HG03135 (cell line): Measurements from ENCODE around the gene TMEM131.
"Not testable (repeated sequence)": the region's sequence is repeated elsewhere in the genome, so short reads cannot be mapped to it uniquely, and the experiment has no call there.

ENCODE experiments used
- ATAC-seq: cut with Tn5 transposase; IDR thresholded peaks from one replicate; pipeline ENCODE4 v1.9.1; 2021; ENCODE audit warnings: mild to moderate bottlenecking, moderate library complexity; ENCODE audit not compliant: unreplicated experiment

The TMEM131 gene

GRCh38 chr2:97918818-97919217, 76.9 kb downstream of the TMEM131 start:
- no peak for ATAC-seq

- ATAC-seq = not testable (repeated sequence)
Observed at GRCh38 chr2:97917668-97918067, 78.1 kb downstream of the TMEM131 start.

DNA sequence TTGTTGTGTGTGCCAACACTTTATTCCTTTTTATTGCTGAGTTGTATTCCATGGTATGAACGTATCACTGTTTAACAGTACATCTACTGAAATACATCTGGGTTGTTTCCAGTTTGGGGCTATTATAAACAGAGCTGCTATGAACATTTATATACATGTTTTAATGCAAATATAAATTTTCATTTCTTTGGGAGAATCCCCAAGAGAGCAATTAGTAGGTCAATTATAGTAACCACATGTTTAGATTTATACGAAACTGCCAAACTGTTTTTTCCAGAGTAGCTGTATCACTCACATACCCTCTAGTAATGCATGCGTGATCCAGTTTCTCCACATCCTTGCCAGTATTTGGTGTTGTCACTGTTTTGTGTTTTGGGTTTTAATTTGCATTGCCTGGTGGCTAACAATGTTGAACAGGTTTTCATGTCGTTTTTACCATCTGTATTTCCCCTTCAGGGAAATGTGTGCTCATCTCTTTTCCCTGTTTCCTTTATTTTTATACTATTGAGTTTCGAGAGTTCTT, 81.0 kb downstream of the TMEM131 start:
- no peak for ATAC-seq

GRCh38 chr2:97913846-97914245, 81.9 kb downstream of the TMEM131 start:
- ATAC-seq = no peak

- ATAC-seq = no peak
Observed at GRCh38 chr2:97911922-97912575, 83.7 kb downstream of the TMEM131 start.

GRCh38 chr2:97911206-97911921, 84.4 kb downstream of the TMEM131 start:
- ATAC-seq = peak; percentile 76

DNA sequence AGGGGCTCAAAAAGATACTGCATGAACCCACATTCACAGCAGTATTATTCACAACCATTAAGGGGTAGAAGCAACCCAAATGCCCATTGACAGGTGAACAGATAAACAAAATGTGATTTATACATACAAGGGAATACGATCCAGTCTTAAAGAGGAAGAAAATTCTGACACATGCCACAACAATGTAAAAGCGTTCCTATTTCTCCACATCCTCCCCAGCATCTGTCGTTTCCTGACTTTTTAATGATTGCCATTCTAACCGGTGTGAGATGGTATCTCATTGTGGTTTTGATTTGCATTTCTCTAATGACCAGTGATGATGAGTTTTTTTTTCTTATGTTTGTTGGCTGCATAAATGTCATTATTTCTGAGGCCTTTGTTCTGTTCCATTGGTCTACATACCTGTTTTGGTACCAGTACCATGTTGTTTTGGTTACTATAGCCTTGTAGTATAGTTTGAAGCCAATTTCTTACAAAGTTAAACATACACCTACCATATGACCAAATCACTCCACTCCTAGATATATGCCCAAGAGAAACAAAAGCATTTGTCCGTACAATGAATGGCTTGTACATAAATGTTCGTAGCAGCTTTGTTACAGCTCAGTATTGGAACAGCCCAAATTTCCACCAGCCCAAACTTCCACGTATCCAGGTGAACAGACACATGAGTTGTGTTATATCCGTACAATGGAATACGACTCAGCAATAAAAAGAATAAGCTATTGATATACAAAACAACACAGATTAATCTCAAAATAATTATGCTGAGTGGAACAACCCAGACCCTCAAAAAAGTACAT, 85.1 kb downstream of the TMEM131 start:
- ATAC-seq = no peak

GRCh38 chr2:97908208-97908676, 87.5 kb downstream of the TMEM131 start:
- no peak for ATAC-seq

- no peak for ATAC-seq
Observed at GRCh38 chr2:97907369-97908100, 88.2 kb downstream of the TMEM131 start.

GRCh38 chr2:97906307-97906706, 89.4 kb downstream of the TMEM131 start:
- no peak for ATAC-seq

- no peak for ATAC-seq
Observed at GRCh38 chr2:97905294-97905693, 90.5 kb downstream of the TMEM131 start.

- ATAC-seq = no peak
Observed at GRCh38 chr2:97901862-97902261, 93.9 kb downstream of the TMEM131 start.

GRCh38 chr2:97900806-97901205, 94.9 kb downstream of the TMEM131 start:
- ATAC-seq = no peak

DNA sequence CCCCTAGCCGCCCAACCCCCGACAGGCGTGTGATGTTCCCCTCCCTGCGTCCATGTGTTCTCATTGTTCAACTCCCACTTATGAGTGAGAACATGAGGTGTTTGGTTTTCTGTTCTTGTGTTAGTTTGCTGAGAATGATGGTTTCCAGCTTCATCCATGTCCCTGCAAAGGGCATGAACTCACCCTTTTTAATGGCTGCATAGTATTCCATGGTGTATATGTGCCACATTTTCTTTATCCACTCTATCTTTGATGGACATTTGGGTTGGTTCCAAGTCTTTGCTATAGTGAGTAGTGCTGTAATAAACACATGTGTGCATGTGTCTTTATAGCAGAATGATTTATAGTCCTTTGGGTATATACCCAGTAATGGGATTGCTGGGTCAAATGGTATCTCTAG, 102.7 kb downstream of the TMEM131 start:
- ATAC-seq = not testable (repeated sequence)

- ATAC-seq = no peak
Observed at GRCh38 chr2:97891611-97892010, 104.1 kb downstream of the TMEM131 start.

DNA sequence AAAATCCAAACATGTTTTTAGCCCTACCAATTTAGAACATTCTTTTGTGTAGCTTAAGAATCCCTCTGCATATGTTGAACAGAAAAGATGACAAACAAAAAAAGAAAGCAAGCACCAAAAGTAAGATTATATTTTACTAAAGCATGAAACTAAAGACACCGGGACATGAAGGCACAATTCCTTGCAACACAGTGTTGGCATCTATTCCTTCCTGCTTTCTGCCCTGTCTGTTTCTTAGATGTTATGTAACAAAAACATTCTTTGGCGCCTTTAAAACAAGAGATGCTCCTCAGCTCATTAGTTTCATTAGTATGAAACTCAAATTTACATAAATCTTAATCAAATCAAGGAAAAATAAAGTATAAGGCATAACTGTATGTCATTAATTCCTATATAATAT, 106.6 kb downstream of the TMEM131 start:
- ATAC-seq = no peak

DNA sequence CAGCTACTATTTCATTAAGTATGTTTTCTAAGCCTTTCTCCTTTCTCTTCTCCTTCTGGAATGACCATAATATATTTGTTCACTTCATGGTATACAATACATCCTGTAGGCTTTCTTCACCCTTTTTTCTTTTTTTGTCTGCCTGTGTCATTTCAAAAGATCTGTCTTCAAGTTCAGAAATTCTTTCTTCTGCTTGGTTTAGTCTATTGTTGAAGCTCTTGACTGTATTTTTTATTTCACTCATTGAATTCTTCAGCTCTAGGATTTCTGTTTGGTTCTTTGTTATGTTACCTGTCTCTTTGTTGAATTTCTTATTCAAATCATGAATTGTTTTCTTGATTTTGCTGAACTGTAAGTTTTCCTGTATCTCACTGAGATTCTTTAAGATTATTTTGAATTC, 109.9 kb downstream of the TMEM131 start:
- no peak for ATAC-seq

DNA sequence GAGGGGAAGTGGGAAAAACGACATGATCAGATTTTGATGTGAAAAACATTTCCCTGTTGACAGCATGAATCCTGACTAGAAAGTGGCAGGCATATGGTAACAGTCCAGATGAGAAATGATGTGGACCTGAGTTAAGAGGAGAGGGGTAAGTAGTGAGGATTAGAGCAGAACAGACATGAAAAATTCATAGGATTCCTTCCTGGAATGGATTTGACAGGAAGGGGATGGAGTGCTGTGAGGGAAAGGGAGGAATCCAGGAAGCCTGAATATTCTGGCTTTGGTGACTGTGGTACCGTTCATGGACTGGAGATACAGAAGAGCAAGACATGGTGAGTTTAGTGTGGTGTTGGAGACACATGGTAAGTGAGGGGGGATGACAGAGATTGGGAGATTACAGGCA, 115.4 kb downstream of the TMEM131 start:
- ATAC-seq = no peak

DNA sequence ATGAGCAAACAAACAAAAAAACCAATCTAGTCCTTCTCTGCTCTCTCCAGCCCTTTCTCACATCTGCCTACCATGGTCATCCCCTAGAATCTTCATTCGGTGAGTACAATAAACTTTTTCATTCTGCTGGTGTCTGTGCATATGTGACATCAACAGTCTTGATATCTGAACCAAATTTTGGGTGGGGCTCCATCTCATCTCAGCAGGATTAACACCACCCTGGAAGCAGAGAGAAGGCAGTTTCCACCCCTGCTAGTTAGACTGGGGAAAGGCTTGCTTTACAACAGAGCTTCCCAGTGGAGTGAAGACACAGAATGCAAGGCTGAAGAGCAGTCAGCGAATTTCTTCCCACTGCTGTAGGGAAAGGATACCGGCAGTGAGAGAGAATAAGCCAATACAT, 116.9 kb downstream of the TMEM131 start:
- no peak for ATAC-seq

DNA sequence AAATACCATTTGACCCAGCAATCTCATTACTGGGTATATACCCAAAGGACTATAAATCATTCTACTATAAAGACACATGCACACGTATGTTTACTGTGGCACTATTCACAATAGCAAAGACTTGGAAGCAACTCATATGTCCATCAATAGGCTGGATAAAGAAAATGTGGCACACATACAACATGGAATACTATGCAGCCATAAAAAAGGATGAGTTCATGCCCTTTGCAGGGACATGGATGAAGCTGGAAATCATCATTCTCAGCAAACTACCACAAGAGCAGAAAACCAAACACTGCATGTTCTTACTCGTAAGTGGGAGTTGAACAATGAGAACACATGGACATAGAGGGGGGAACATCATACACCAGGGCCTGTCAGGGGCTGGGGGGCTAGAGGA, 117.4 kb downstream of the TMEM131 start:
- not testable (repeated sequence) for ATAC-seq
